MM.1S (cell line): ENCODE results near the gene MYL12A.

Experiments used
- EZH2 ChIP-seq: fragments of 300-600 bp; sonication (generic); optimal IDR thresholded peaks from 2 replicates; pipeline ENCODE3; 2017; ENCODE audit warnings: low read depth, mild to moderate bottlenecking, antibody characterized with exemption, low read length, mixed read lengths
- EZH2phosphoT487 ChIP-seq: fragments of 300-600 bp; sonication (generic); IDR thresholded peaks from 2 replicates; pipeline ENCODE4 v1.6.1; 2018; ENCODE audit warnings: antibody characterized with exemption, low read length
- TF ChIP-seq, protein P1 (sequence below): fragments of 300-600 bp; sonication (generic); IDR thresholded peaks from 2 replicates; pipeline ENCODE4 v1.5.1; 2016; ENCODE audit warnings: antibody characterized with exemption, low read length, mixed read lengths

DNA sequence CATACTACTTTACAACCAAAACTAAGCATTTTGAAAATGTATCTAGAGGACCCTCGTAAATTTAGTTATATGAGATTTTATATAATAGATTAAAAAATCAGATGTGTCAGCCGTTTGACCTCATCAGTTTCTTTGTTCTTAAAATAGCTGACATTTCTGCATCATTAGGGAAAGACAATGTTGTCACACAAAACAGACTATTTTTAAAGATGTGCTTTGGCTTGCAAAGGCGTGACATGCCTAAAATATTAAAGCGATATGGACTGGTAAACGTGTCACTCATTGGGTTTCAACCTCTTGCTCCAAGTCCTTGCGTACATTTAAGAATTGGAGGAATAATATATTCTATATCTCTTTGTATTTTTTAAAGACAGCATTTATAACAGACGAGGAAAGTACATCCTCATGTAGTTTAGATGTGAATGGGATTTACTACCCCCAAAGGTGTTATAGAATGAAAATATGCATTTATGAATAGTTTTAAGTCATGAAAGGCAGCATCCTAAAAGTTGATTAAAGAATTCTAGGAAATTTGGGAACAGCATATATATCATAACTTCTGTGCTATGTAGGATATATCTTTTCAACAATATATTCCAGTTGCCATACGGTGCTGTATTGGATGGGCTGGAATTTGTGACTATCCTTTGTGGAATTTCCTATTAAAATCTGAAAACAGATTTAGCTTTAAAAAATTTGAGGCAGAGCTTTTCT, 3.8 kb downstream of the MYL12A start:
- TF ChIP-seq, protein P1, sequence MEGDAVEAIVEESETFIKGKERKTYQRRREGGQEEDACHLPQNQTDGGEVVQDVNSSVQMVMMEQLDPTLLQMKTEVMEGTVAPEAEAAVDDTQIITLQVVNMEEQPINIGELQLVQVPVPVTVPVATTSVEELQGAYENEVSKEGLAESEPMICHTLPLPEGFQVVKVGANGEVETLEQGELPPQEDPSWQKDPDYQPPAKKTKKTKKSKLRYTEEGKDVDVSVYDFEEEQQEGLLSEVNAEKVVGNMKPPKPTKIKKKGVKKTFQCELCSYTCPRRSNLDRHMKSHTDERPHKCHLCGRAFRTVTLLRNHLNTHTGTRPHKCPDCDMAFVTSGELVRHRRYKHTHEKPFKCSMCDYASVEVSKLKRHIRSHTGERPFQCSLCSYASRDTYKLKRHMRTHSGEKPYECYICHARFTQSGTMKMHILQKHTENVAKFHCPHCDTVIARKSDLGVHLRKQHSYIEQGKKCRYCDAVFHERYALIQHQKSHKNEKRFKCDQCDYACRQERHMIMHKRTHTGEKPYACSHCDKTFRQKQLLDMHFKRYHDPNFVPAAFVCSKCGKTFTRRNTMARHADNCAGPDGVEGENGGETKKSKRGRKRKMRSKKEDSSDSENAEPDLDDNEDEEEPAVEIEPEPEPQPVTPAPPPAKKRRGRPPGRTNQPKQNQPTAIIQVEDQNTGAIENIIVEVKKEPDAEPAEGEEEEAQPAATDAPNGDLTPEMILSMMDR: no peak
- TF ChIP-seq EZH2: no peak
- no peak for TF ChIP-seq EZH2phosphoT487
